ENCODE measurements around the gene ZNF784.

Gene ZNF784

DNA sequence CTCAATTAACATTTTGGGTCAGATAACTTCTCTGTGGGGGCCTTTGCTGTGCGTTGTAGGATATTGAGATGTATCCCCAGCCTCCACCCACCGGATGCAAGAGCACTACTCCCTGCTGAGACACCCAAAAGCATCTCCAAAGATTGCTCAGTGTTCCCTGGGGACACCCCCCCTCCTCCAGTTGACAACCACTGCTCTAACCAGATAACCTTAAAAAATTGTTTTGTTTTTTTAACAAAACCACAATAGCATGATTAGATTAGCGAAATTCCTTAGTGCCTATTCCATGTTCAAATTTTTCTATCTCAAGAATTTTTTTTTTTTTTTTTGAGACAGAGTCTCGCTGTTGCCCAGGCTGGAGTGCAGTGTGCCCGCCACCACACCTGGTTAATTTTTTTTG, 48.1 kb upstream of the ZNF784 start:
- Histone ChIP-seq H3K79me2 (ENCODE audit: insufficient read depth, low read length) (peaks cover 20% of the 10 kb centered on the region), H4K20me1 (ENCODE audit: insufficient read depth, low read length) (no peaks in the 10 kb centered on the region), H3K9me3 (ENCODE audit: low read length) (no peaks in the 10 kb centered on the region), H3K9ac (ENCODE audit: low read length) (no peak overlapping the region), H3K27ac (ENCODE audit: low read depth, low read length, poor library complexity, severe bottlenecking) (no peak overlapping the region), H3K36me3 (ENCODE audit: insufficient read depth, low read length) (peaks cover 64% of the 10 kb centered on the region), H3K4me3 (ENCODE audit: low read depth, low read length, poor library complexity, severe bottlenecking) (no peak overlapping the region), H3K27me3 (ENCODE audit: insufficient read depth, low read length) (no peaks in the 10 kb centered on the region), H3K4me2 (ENCODE audit: low read length) (no peak overlapping the region), H3F3A (ENCODE audit: insufficient read depth, low read length) (no peaks in the 10 kb centered on the region; the same call in 1 of the 2 replicates), H3K4me1 (ENCODE audit: insufficient read depth, low read length, severe bottlenecking) (peaks cover 43% of the 10 kb centered on the region), H2AFZ (ENCODE audit: low read length) (no peak overlapping the region), H3K9me2 (ENCODE audit: low read depth, low read length) (no peaks in the 10 kb centered on the region)
- TF ChIP-seq CTCF (IDR thresholded peaks at IDR 0.05; ENCODE audit: low read length) = no peak
- TF ChIP-seq EZH2 (IDR thresholded peaks at IDR 0.05; ENCODE audit: borderline replicate concordance, low read length) = no peak

GRCh38 chr19:55671054-55671378, 46.6 kb upstream of the ZNF784 start:
- Histone ChIP-seq H3K4me3 (ENCODE audit: low read depth, low read length, poor library complexity, severe bottlenecking) (no peak overlapping the region), H3K9me2 (ENCODE audit: low read depth, low read length) (no peaks in the 10 kb centered on the region), H2AFZ (ENCODE audit: low read length) (no peak overlapping the region), H3K79me2 (ENCODE audit: insufficient read depth, low read length) (peaks cover 7% of the 10 kb centered on the region), H4K20me1 (ENCODE audit: insufficient read depth, low read length) (no peaks in the 10 kb centered on the region), H3F3A (ENCODE audit: insufficient read depth, low read length) (no peaks in the 10 kb centered on the region; the same call in 1 of the 2 replicates), H3K4me1 (ENCODE audit: insufficient read depth, low read length, severe bottlenecking) (peaks cover 29% of the 10 kb centered on the region), H3K27ac (ENCODE audit: low read depth, low read length, poor library complexity, severe bottlenecking) (no peak overlapping the region), H3K9me3 (ENCODE audit: low read length) (no peaks in the 10 kb centered on the region), H3K9ac (ENCODE audit: low read length) (no peak overlapping the region), H3K4me2 (ENCODE audit: low read length) (no peak overlapping the region), H3K27me3 (ENCODE audit: insufficient read depth, low read length) (no peaks in the 10 kb centered on the region), H3K36me3 (ENCODE audit: insufficient read depth, low read length) (peaks cover 78% of the 10 kb centered on the region)
- no peak for TF ChIP-seq EZH2 (IDR thresholded peaks at IDR 0.05; ENCODE audit: borderline replicate concordance, low read length)
- no peak for TF ChIP-seq CTCF (IDR thresholded peaks at IDR 0.05; ENCODE audit: low read length)

DNA sequence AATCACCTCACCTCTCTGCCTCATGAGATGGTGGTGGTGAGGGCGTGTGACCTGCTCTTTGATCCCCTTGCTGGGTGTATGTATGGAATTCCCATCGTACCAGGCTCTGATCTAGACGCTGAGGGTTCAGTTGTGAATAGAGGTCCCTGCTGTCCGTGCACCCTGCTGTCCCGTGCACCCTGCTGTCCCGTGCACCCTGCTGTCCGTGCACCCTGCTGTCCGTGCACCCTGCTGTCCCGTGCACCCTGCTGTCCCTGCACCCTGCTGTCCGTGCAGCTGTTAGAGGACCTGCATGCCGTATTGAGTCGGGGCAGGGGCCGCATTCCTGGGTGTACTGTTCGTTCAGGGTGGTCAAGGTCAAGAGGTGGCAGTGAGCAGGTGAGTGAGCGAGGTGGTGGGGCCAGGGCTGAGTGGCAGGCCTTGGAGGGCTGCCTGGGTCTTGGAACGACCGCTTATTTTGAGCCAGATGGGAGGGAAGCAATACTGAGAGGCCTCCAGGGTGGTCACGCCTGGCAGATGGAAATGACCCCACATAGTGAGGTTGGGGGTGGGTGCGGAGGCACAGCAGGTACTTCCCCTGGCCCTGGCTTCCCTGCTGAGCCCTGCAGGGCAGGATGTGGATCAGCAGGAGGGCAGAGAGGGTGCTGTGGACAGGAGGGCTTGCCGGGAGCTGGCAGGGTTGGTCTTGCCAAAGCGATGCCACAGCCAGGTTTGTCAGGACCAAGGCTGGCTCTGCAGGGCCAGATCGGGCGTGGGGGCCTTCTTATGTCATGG, 46.1 kb upstream of the ZNF784 start:
- no peak overlapping the region for H3K4me2 ChIP-seq (ENCODE audit: low read length)
- H3K27me3 ChIP-seq (ENCODE audit: insufficient read depth, low read length) = no peaks in the 10 kb centered on the region
- H3K27ac ChIP-seq (ENCODE audit: low read depth, low read length, poor library complexity, severe bottlenecking) = no peak overlapping the region

More for the DNA sequence above, 46.1 kb upstream of the ZNF784 start:
- peaks cover 1% of the 10 kb centered on the region for H3K79me2 ChIP-seq (ENCODE audit: insufficient read depth, low read length)
- no peak overlapping the region for H2AFZ ChIP-seq (ENCODE audit: low read length)
- no peak overlapping the region for H3K9ac ChIP-seq (ENCODE audit: low read length)
- peaks cover 83% of the 10 kb centered on the region for H3K36me3 ChIP-seq (ENCODE audit: insufficient read depth, low read length)
- H3K9me3 ChIP-seq (ENCODE audit: low read length) = no peaks in the 10 kb centered on the region
- peaks cover 25% of the 10 kb centered on the region for H3K4me1 ChIP-seq (ENCODE audit: insufficient read depth, low read length, severe bottlenecking)
- H3F3A ChIP-seq (ENCODE audit: insufficient read depth, low read length) = no peaks in the 10 kb centered on the region; the same call in 1 of the 2 replicates
- H3K9me2 ChIP-seq (ENCODE audit: low read depth, low read length) = no peaks in the 10 kb centered on the region
- H3K4me3 ChIP-seq (ENCODE audit: low read depth, low read length, poor library complexity, severe bottlenecking) = no peak overlapping the region
- H4K20me1 ChIP-seq (ENCODE audit: insufficient read depth, low read length) = no peaks in the 10 kb centered on the region
- no peak for TF ChIP-seq EZH2 (IDR thresholded peaks at IDR 0.05; ENCODE audit: borderline replicate concordance, low read length)
- no peak for TF ChIP-seq CTCF (IDR thresholded peaks at IDR 0.05; ENCODE audit: low read length)
